A549 (cell line): ENCODE data around the gene IQSEC2. TPM values are rescaled to one million over a fixed set of nuclear protein-coding genes. Genes with fewer than 3 reads are reported as not detected.

Experiments
- ATAC-seq, 2 experiments: fragments of 200-7000 bp in 1 of 2; fragments of >200 bp in 1 of 2; cut with Nextera tagmentation in 1 of 2; cut with Tn5 transposase in 1 of 2; 3 replicates each; pipeline versions ENCODE4 v1.8.0 to v1.9.1; 2018 to 2020; ENCODE audit warnings: mild to moderate bottlenecking in 1 of 2, moderate library complexity in 1 of 2
- CTCF ChIA-PET: fragments of 300-600 bp; sonication (Branson Sonifier 250); formaldehyde crosslinking; extraction: SDS; loops from one replicate; lab custom pipeline; 2021; ENCODE audit warnings: antibody characterized with exemption, inconsistent platforms; lab: Yijun Ruan, JAX
- POLR2A ChIA-PET: fragments of 350-600 bp; formaldehyde crosslinking; extraction: SDS; loops from one replicate; lab custom pipeline; 2021; ENCODE audit warnings: antibody characterized with exemption, inconsistent platforms; lab: Yijun Ruan, JAX
- DNase-seq, 2 experiments: peaks; one replicate each; pipeline versions ENCODE4 v3.0.0 to v3.0.0-alpha.2; 2011 to 2016; ENCODE audit warnings: low read depth in 1 of 2, low spot score in 1 of 2
- FAIRE-seq: peaks from 2 replicates; lab custom pipeline; 2011; peaks lifted over from hg19 to GRCh38; lab: Jason Lieb, UNC
- H3K27ac ChIP-seq, 2 experiments: fragments of >200 bp; sonication (Bioruptor Twin); formaldehyde crosslinking; 3 replicates each; pipeline ENCODE4 v1.5.1; 2016 to 2017
- H3K4me1 ChIP-seq: fragments of >200 bp; sonication (Bioruptor Twin); formaldehyde crosslinking; 3 replicates; pipeline ENCODE4 v1.6.1; 2016
- H3K4me2 ChIP-seq: fragments of >200 bp; sonication (Bioruptor Twin); formaldehyde crosslinking; 3 replicates; pipeline ENCODE4 v1.6.1; 2016
- H3K4me3 ChIP-seq: fragments of >200 bp; sonication (Bioruptor Twin); formaldehyde crosslinking; 3 replicates; pipeline ENCODE4 v1.5.1; 2016
- H3K9me3 ChIP-seq: fragments of >200 bp; sonication (Bioruptor Twin); formaldehyde crosslinking; 3 replicates; pipeline ENCODE4 v1.6.1; 2016
- ATOH8 ChIP-seq: fragments of 250-450 bp; sonication (Bioruptor Pico); IDR thresholded peaks from 2 replicates; pipeline ENCODE4 v1.5.0; 2020; ENCODE audit warnings: low read depth, mild to moderate bottlenecking, moderate library complexity
- ELK1 ChIP-seq: fragments of 150-350 bp; IDR thresholded peaks from 2 replicates; pipeline ENCODE4 v1.6.1; 2014; ENCODE audit warnings: low read depth, mild to moderate bottlenecking, low read length
- ESRRA ChIP-seq: fragments of 150-350 bp; IDR thresholded peaks from 2 replicates; pipeline ENCODE4 v1.6.1; 2014; ENCODE audit warnings: mild to moderate bottlenecking, low read length, borderline replicate concordance
- FOSB ChIP-seq: fragments of 250-450 bp; sonication (Bioruptor Pico); IDR thresholded peaks from 2 replicates; pipeline ENCODE4 v1.5.0; 2020; ENCODE audit warnings: mild to moderate bottlenecking, moderate library complexity
- GATA3 ChIP-seq: IDR thresholded peaks from 2 replicates; pipeline ENCODE4 v1.6.1; 2012; ENCODE audit warnings: borderline replicate concordance
- HEYL ChIP-seq: fragments of 250-450 bp; sonication (Bioruptor Pico); IDR thresholded peaks from 2 replicates; pipeline ENCODE4 v1.8.0; 2021; ENCODE audit warnings: mild to moderate bottlenecking, moderate library complexity
- HMGXB4 ChIP-seq: fragments of 250-450 bp; sonication (Bioruptor Pico); IDR thresholded peaks from 2 replicates; pipeline ENCODE4 v1.5.0; 2021; ENCODE audit warnings: mild to moderate bottlenecking, moderate library complexity, borderline replicate concordance
- HOXA7 ChIP-seq: fragments of 250-450 bp; sonication (Bioruptor Pico); IDR thresholded peaks from 2 replicates; pipeline ENCODE4 v1.5.0; 2020; ENCODE audit warnings: mild to moderate bottlenecking, moderate library complexity
- JUNB ChIP-seq: fragments of >200 bp; sonication (Bioruptor Twin); formaldehyde crosslinking; IDR thresholded peaks from 2 replicates; pipeline ENCODE4 v1.6.1; 2016
- KDM1A ChIP-seq: fragments of 200-600 bp; sonication (generic); IDR thresholded peaks from 2 replicates; pipeline ENCODE4 v1.6.1; 2016; ENCODE audit warnings: low read depth, mild to moderate bottlenecking
- MAZ ChIP-seq: fragments of 150-350 bp; IDR thresholded peaks from 2 replicates; pipeline ENCODE4 v1.6.1; 2014; ENCODE audit warnings: antibody characterized with exemption, low read depth, low read length, borderline replicate concordance
- MYC ChIP-seq: IDR thresholded peaks from 2 replicates; pipeline ENCODE4 v1.6.1; 2012; ENCODE audit warnings: mild to moderate bottlenecking, inconsistent platforms, low read length, improper control_type of control experiment, borderline replicate concordance
- NPAS2 ChIP-seq: fragments of 250-450 bp; sonication (Bioruptor Pico); IDR thresholded peaks from 2 replicates; pipeline ENCODE4 v1.8.0; 2022; ENCODE audit warnings: mild to moderate bottlenecking, moderate library complexity, borderline replicate concordance
- NR3C1 ChIP-seq: fragments of >200 bp; sonication (Bioruptor Twin); formaldehyde crosslinking; IDR thresholded peaks from 3 replicates; pipeline ENCODE4 v1.6.1; 2017
- RNF2 ChIP-seq: fragments of 200-600 bp; sonication (generic); IDR thresholded peaks from 2 replicates; pipeline ENCODE4 v1.6.1; 2016; ENCODE audit warnings: low read depth, mild to moderate bottlenecking, antibody characterized with exemption, moderate library complexity, borderline replicate concordance
- SMC3 ChIP-seq: fragments of >200 bp; sonication (Bioruptor Twin); formaldehyde crosslinking; IDR thresholded peaks from 3 replicates; pipeline ENCODE4 v1.6.1; 2018; ENCODE audit warnings: inconsistent platforms
- ZSCAN20 ChIP-seq: fragments of 250-450 bp; sonication (Bioruptor Pico); IDR thresholded peaks from 2 replicates; pipeline ENCODE4 v1.8.0; 2022; ENCODE audit warnings: mild to moderate bottlenecking, moderate library complexity
- WGBS: methylation state at CpG from one replicate; pipeline ENCODE4 v1.1.6; 2017; ENCODE audit errors: missing lambda C conversion rate; 5-methylcytosine and 5-hydroxymethylcytosine counted together
- polyA plus RNA-seq, 4 experiments: library from polyadenylated mRNA; depleted of rRNA in 3 of 4; stranded (reverse); fragments of >200 nt; fragmentation: RNase III in 1 of 4; extraction: RNeasy Plus Mini Kit Qiagen cat#74134 plus additional on column Dnase treatment in 1 of 4; gene quantifications; 2 replicates in 3 of 4; 3 replicates in 1 of 4; pipeline ENCODE4 v1.2.3, GENCODE V29; 2011 to 2017
- TF ChIP-seq, protein P1 (sequence below): fragments of >200 bp; sonication (Bioruptor Twin); formaldehyde crosslinking; IDR thresholded peaks from 2 replicates; pipeline ENCODE4 v1.6.1; 2016
- TF ChIP-seq, protein P2 (sequence below): fragments of 200-600 bp; sonication (generic); IDR thresholded peaks from 2 replicates; pipeline ENCODE4 v1.6.1; 2016; ENCODE audit warnings: antibody characterized with exemption, mild to moderate bottlenecking, moderate library complexity

The IQSEC2 gene
- polyA plus RNA-seq, 2 of the 4 experiments (the other 2 are of a cell fraction): 28.3 to 37.6 TPM

DNA sequence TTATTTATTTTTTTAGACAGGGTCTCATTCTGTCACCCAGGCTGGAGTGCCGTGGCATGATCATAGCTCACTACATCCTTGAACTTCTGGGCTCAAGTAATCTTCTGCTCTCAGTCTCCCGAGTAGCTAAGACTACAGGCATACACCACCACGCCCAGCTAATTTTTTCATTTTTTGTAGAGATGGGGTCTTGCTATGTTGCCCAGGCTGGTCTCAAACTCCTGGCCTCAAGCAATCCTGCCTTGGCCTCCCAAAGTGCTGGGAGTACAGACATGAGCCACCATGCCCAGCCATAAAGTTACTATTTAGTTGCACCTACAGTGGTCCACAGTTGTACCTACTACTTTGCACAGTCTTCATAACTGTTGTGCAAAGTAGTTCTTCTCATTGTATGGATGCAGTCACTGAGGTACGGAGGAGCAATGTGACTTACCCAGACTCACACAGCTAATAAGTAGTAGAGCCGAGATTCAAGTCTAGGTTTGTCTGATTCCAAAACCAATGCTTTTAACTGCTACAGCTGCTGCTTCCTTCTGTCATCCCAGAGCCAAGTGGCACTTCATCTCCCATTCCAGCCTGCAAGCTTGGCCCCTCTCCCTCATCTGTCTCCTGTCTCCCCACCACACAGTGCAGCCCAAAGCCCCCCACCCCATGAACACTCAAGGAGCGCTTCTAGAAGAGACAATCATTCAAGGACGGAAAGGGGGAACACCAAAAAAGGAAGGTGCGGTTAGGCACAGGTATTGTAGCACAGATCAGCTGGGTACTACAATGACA, 24.0 kb upstream of the IQSEC2 start:
- POLR2A ChIA-PET: no interaction called here
- CTCF ChIA-PET: interaction anchor here (0.8 to 2.5 kb wide), 7 partner anchors 8 to 177 kb away, joined by 3 to 14 read pairs (median 4); no protein-coding TSS in a partner anchor
- DNase-seq: no peak
- TF ChIP-seq ELK1: no peak
- TF ChIP-seq RNF2: no peak
- no peak for TF ChIP-seq NPAS2 (CRISPR knock-in tag)
- no peak for TF ChIP-seq JUNB
- TF ChIP-seq MAZ: no peak
- TF ChIP-seq, protein P1, sequence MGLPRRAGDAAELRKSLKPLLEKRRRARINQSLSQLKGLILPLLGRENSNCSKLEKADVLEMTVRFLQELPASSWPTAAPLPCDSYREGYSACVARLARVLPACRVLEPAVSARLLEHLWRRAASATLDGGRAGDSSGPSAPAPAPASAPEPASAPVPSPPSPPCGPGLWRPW: no peak
- no peak for TF ChIP-seq HMGXB4 (CRISPR knock-in tag)
- TF ChIP-seq KDM1A: no peak
- no peak for TF ChIP-seq SMC3
- TF ChIP-seq NR3C1: no peak
- no peak for TF ChIP-seq ZSCAN20
- TF ChIP-seq FOSB (CRISPR knock-in tag): no peak
- TF ChIP-seq MYC: no peak
- no peak for TF ChIP-seq ESRRA
- TF ChIP-seq GATA3: no peak
- no peak for TF ChIP-seq HEYL
- TF ChIP-seq, protein P2, sequence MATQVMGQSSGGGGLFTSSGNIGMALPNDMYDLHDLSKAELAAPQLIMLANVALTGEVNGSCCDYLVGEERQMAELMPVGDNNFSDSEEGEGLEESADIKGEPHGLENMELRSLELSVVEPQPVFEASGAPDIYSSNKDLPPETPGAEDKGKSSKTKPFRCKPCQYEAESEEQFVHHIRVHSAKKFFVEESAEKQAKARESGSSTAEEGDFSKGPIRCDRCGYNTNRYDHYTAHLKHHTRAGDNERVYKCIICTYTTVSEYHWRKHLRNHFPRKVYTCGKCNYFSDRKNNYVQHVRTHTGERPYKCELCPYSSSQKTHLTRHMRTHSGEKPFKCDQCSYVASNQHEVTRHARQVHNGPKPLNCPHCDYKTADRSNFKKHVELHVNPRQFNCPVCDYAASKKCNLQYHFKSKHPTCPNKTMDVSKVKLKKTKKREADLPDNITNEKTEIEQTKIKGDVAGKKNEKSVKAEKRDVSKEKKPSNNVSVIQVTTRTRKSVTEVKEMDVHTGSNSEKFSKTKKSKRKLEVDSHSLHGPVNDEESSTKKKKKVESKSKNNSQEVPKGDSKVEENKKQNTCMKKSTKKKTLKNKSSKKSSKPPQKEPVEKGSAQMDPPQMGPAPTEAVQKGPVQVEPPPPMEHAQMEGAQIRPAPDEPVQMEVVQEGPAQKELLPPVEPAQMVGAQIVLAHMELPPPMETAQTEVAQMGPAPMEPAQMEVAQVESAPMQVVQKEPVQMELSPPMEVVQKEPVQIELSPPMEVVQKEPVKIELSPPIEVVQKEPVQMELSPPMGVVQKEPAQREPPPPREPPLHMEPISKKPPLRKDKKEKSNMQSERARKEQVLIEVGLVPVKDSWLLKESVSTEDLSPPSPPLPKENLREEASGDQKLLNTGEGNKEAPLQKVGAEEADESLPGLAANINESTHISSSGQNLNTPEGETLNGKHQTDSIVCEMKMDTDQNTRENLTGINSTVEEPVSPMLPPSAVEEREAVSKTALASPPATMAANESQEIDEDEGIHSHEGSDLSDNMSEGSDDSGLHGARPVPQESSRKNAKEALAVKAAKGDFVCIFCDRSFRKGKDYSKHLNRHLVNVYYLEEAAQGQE: no peak
- no peak for TF ChIP-seq HOXA7 (CRISPR knock-in tag)
- TF ChIP-seq ATOH8 (CRISPR knock-in tag): no peak
- TF ChIP-seq, all 56 proteins: peak for 0
- no peak for ATAC-seq
- H3K27ac ChIP-seq: no peak overlapping the region
- H3K4me3 ChIP-seq: no peak overlapping the region
- H3K4me1 ChIP-seq: peaks cover 5% of the 10 kb centered on the region; the same call in 1 of the 3 replicates
- no peak overlapping the region for H3K4me2 ChIP-seq
- 84% methylated on average over 8 of the region's 8 CpGs for WGBS
- H3K9me3 ChIP-seq: no peaks in the 10 kb centered on the region
- FAIRE-seq: no peak
